HG03039 (cell line): ENCODE measurements around the gene GSG1L2.

Source experiments
- ATAC-seq: cut with Tn5 transposase; IDR thresholded peaks from one replicate; pipeline ENCODE4 v1.9.1; 2021; ENCODE audit warnings: mild to moderate bottlenecking, moderate library complexity; ENCODE audit not compliant: unreplicated experiment

The GSG1L2 gene

GRCh38 chr17:9821921-9822320, at the start of gene GSG1L2:
TSS of gene GSG1L2 (minus strand) at chr17:9822079. CDS start at chr17:9822071, 8 bp downstream.
- ATAC-seq, result no peak

- ATAC-seq, result no peak
Measured at GRCh38 chr17:9868552-9868951, 46.7 kb upstream of the GSG1L2 start.

- no peak for ATAC-seq
Measured at GRCh38 chr17:9865586-9865985, 43.7 kb upstream of the GSG1L2 start.

GRCh38 chr17:9862949-9863348, 41.1 kb upstream of the GSG1L2 start:
- ATAC-seq, result no peak

GRCh38 chr17:9862220-9862619, 40.3 kb upstream of the GSG1L2 start:
- no peak for ATAC-seq

- ATAC-seq, result no peak
Measured at GRCh38 chr17:9860851-9861250, 39.0 kb upstream of the GSG1L2 start.

GRCh38 chr17:9859781-9860180, 37.9 kb upstream of the GSG1L2 start:
- no peak for ATAC-seq

GRCh38 chr17:9855036-9855435, 33.2 kb upstream of the GSG1L2 start:
- ATAC-seq, result no peak

GRCh38 chr17:9854255-9854654, 32.4 kb upstream of the GSG1L2 start:
- ATAC-seq, result no peak

GRCh38 chr17:9850151-9850550, 28.3 kb upstream of the GSG1L2 start:
- no peak for ATAC-seq

- ATAC-seq, result no peak
Measured at GRCh38 chr17:9845306-9845705, 23.4 kb upstream of the GSG1L2 start.

GRCh38 chr17:9844153-9844552, 22.3 kb upstream of the GSG1L2 start:
- no peak for ATAC-seq

- ATAC-seq, result no peak
Measured at GRCh38 chr17:9843152-9844010, 21.5 kb upstream of the GSG1L2 start.

- ATAC-seq, result no peak
Measured at GRCh38 chr17:9842057-9842758, 20.3 kb upstream of the GSG1L2 start.

GRCh38 chr17:9839433-9839832, 17.6 kb upstream of the GSG1L2 start:
- ATAC-seq, result no peak

- no peak for ATAC-seq
Measured at GRCh38 chr17:9837551-9838471, 15.9 kb upstream of the GSG1L2 start.

- ATAC-seq, result no peak
Measured at GRCh38 chr17:9833922-9834321, 12.0 kb upstream of the GSG1L2 start.

- ATAC-seq, result no peak
Measured at GRCh38 chr17:9830711-9831110, 8.8 kb upstream of the GSG1L2 start.

GRCh38 chr17:9829343-9829742, 7.5 kb upstream of the GSG1L2 start:
- no peak for ATAC-seq

- ATAC-seq, result no peak
Measured at GRCh38 chr17:9828296-9829295, 6.7 kb upstream of the GSG1L2 start.
